SK-N-SH (cell line): ENCODE data around the gene SRGAP3.

Experiments used
- EP300 ChIP-seq, 2 experiments: IDR thresholded peaks; 2 replicates each; pipeline versions ENCODE4 v1.4.0 to v1.6.1; 2012; ENCODE audit warnings: borderline replicate concordance in 1 of 2, low read depth in 1 of 2, low read length in 1 of 2
- RCOR1 ChIP-seq: fragments of 150-350 bp; IDR thresholded peaks from 2 replicates; pipeline ENCODE4 v1.6.1; 2017; ENCODE audit warnings: antibody characterized with exemption, low read length

DNA sequence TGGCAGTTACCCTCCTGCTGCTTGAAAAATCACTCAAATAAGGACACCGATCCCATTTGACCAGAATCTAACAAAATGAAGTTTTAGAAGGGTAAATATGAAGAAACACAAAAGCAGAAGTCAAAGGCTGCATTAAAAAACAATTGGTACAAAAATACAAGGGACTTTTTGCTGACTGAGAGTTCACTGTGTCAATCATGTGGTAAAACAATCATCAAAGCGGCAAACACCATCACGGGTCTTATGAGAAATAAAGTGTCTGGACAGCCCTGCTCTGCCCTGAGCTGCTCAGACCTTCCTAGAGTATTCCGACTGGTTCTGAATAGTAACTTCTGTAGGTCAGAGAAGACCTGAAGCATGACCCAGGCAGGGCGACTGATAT is 148.9 kb downstream of the SRGAP3 start:
- TF ChIP-seq RCOR1 (no peak), EP300 (IDR thresholded peaks at IDR 0.05; ENCODE audit: borderline replicate concordance in 1 of 2, low read depth in 1 of 2, low read length in 1 of 2) (no peak)
